Suprapubic skin (tissue), 3 donors: ENCODE results near the gene MALRD1.

Experiments
- CTCF ChIP-seq, 2 donors: fragments of 200-600 bp in 1 of 2; fragments of 450-650 bp in 1 of 2; sonication (generic) in 1 of 2; IDR thresholded peaks; one replicate each; pipeline ENCODE4 v1.5.1; 2016 to 2019; ENCODE audit warnings: antibody characterized with exemption in 2 of 2, mild to moderate bottlenecking in 1 of 2, moderate library complexity in 1 of 2
- POLR2A ChIP-seq, 2 donors: fragments of 450-650 bp; IDR thresholded peaks; one replicate each; pipeline ENCODE4 v1.6.1; 2017; ENCODE audit warnings: antibody characterized with exemption in 2 of 2, mild to moderate bottlenecking in 2 of 2, moderate library complexity in 2 of 2

GRCh38 chr10:19531324-19531723 is 482.7 kb downstream of the MALRD1 start:
- no peak for TF ChIP-seq CTCF (IDR thresholded peaks at IDR 0.05)
- no peak for TF ChIP-seq POLR2A (IDR thresholded peaks at IDR 0.05)
